Left ventricle myocardium inferior (tissue), 1 donor: ENCODE measurements around the gene ELFN1. TPM values are rescaled to one million over a fixed set of nuclear protein-coding genes. Genes with fewer than 3 reads are reported as not detected.
A peak's percentile ranks its signal among the peaks of the same experiment; 100 is the strongest.

Source experiments
- DNase-seq: peaks from one replicate; pipeline ENCODE4 v3.0.0-alpha.2; 2020
- H3K27ac ChIP-seq: fragments of 200-600 bp; replicated peaks from 2 replicates; pipeline ENCODE4 v1.8.0; 2021
- H3K27me3 ChIP-seq: fragments of 200-600 bp; 2 replicates; pipeline ENCODE4 v1.8.0; 2021; ENCODE audit warnings: low read depth
- H3K36me3 ChIP-seq: fragments of 200-600 bp; 2 replicates; pipeline ENCODE4 v1.8.0; 2021
- H3K4me1 ChIP-seq: fragments of 200-600 bp; 2 replicates; pipeline ENCODE4 v1.8.0; 2021
- H3K4me3 ChIP-seq: fragments of 200-600 bp; 2 replicates; pipeline ENCODE4 v1.8.0; 2021; ENCODE audit warnings: mild to moderate bottlenecking, moderate library complexity
- H3K9me3 ChIP-seq: fragments of 200-600 bp; replicated peaks from 2 replicates; pipeline ENCODE4 v1.8.0; 2021
- intact Hi-C: fragments of 100-400 bp; cut with micrococcal nuclease; formaldehyde crosslinking; loops from one replicate; pipeline ENCODE4 v1.11.0; 2022
- total RNA-seq: library from RNA; stranded (reverse); fragmentation: NEBNext Ultra II Directional; extraction: Animal tissue kit (Norgen Biotek cat#: 25700); gene quantifications from one replicate; pipeline ENCODE4 v1.2.1, GENCODE V29; 2021
- TF ChIP-seq, protein P1 (sequence below): fragments of 200-600 bp; IDR thresholded peaks from 2 replicates; pipeline ENCODE4 v1.8.0; 2021; ENCODE audit warnings: antibody characterized with exemption, mild to moderate bottlenecking, borderline replicate concordance
- donor health status: DM: no; HTN: yes; CAD: no; lungs with severe emphysema.

Gene ELFN1
- total RNA-seq, 1 donor from 2014 or later: 10.5 TPM

DNA sequence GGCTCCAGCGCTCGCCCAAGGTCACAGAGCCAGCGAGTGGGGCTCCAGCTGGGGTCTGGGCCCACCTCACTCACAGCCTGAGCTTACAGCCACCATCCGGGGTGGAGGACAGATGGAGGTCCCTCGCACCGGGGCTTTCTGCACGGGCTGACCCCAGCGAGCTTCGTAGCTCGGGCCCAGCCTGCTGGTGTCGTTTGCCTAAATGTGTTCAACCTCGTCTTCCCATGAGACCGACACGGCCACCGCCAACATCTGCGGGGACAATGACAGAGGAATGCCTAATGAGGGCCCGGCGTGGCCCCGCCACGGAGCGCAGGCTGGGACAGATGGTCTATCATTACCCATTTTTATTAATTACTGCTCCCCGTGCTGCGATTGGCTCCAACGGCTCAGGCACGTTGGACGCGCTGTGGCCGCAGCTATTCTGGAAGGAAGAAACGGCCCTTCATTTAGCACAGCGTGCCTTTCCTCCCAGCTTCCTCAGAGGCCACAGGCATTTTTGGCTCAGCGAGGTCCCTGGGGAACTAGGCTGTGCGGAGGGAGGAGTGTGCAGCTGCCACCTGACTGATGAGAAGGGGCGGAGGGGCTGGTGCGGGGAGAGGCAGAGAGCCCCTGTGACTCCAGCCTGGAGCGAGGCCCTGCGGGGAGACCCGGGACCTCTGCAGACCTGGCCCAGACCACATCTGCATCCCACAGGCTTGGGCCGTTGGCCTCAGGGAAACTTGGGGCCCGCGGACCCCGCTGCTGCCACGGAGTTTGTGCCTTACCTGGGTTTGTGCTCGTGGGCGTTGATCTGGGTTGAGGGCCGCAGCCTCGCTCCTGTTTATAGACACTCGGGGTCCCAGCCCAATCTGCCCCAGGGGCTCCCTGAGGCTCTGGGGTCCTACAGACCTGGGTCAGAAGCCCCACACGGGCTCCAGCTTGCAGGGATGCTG lies 22.9 kb upstream of the ELFN1 start:
- Histone ChIP-seq H3K27ac (peak overlapping the region; percentile 92), H3K4me1 (peaks cover 29% of the 10 kb centered on the region), H3K27me3 (peaks cover 92% of the 10 kb centered on the region), H3K9me3 (no peaks in the 10 kb centered on the region), H3K4me3 (peak overlapping the region; percentile 50), H3K36me3 (no peaks in the 10 kb centered on the region)
- DNase-seq: peak; percentile 40
- intact Hi-C loops: no loop called here
- TF ChIP-seq, protein P1, sequence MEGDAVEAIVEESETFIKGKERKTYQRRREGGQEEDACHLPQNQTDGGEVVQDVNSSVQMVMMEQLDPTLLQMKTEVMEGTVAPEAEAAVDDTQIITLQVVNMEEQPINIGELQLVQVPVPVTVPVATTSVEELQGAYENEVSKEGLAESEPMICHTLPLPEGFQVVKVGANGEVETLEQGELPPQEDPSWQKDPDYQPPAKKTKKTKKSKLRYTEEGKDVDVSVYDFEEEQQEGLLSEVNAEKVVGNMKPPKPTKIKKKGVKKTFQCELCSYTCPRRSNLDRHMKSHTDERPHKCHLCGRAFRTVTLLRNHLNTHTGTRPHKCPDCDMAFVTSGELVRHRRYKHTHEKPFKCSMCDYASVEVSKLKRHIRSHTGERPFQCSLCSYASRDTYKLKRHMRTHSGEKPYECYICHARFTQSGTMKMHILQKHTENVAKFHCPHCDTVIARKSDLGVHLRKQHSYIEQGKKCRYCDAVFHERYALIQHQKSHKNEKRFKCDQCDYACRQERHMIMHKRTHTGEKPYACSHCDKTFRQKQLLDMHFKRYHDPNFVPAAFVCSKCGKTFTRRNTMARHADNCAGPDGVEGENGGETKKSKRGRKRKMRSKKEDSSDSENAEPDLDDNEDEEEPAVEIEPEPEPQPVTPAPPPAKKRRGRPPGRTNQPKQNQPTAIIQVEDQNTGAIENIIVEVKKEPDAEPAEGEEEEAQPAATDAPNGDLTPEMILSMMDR: no peak

DNA sequence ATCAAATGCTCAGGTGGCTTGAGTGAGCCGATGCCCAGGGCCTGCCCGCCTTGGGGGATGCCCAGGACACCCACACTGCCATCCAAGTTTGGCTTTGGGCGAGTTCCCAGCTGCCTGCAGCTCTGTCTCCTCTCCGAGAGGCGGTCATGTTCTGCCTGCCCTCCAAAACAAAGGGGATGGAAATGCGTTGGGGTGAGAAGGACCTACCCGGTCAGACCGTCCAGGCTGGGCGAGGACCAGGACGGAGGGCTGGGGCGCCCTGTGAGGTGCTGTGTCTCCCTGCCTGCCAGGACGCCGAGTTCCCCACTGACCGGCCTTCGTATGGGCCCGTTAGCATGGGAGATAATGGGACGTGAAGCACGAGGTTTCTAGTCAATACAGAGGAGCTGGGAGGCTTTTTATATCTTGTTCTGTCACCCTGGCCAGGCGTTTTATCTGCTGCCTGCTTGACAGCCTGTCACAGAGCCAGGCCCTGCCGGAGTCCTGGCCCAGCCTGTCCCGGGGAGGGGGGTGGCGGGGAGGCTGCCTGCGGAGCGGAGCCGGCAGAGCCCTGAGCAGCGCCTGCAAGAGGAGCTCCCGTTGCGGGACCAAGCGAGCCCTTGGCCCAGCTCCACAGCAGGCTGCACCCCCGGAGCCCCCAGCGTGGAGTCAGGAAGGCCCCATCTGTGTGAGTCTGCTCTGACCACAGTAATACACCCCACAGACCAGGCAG lies 22.0 kb upstream of the ELFN1 start:
- peak; percentile 82 for DNase-seq
- intact Hi-C loops: no loop called here
- H3K4me3 ChIP-seq: peak overlapping the region; percentile 50
- peaks cover 88% of the 10 kb centered on the region for H3K27me3 ChIP-seq
- H3K4me1 ChIP-seq: peaks cover 29% of the 10 kb centered on the region
- TF ChIP-seq, protein P1: no peak
- peak overlapping the region; percentile 92 for H3K27ac ChIP-seq
- H3K9me3 ChIP-seq: no peaks in the 10 kb centered on the region
- no peaks in the 10 kb centered on the region for H3K36me3 ChIP-seq

DNA sequence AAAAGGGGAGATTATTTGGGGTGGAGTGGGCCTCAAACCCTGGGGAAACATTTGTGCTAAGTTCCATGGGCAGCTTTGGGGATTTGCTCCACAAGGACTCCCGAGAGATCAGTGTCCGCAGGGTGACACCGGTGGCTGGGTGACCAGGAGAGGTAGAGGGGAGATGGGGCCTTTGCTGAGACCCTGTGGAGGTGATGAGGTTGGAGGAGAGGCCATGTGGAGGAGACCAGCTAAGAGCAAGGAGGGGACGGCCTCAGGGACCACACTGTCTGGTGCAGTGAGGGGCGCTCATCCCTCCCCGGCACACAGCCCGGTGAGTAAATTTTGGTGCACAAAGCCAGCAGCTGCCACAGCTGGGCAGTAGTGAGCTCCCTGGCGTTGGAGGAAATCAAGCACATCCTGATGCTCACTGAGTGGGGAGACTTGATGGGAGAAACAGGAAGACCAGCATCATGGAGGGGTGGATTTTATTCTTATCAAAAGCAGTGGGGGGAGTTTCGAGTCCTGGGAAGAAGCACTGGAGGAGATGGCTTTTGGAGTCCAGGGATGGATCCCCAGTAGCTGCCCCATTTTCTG lies 20.2 kb upstream of the ELFN1 start:
- DNase-seq: peak; percentile 5
- TF ChIP-seq, protein P1: no peak
- intact Hi-C loops: no loop called here
- Histone ChIP-seq H3K4me1 (peaks cover 29% of the 10 kb centered on the region), H3K36me3 (no peaks in the 10 kb centered on the region), H3K4me3 (no peak overlapping the region), H3K27ac (no peak overlapping the region), H3K27me3 (peaks cover 88% of the 10 kb centered on the region), H3K9me3 (no peaks in the 10 kb centered on the region)

DNA sequence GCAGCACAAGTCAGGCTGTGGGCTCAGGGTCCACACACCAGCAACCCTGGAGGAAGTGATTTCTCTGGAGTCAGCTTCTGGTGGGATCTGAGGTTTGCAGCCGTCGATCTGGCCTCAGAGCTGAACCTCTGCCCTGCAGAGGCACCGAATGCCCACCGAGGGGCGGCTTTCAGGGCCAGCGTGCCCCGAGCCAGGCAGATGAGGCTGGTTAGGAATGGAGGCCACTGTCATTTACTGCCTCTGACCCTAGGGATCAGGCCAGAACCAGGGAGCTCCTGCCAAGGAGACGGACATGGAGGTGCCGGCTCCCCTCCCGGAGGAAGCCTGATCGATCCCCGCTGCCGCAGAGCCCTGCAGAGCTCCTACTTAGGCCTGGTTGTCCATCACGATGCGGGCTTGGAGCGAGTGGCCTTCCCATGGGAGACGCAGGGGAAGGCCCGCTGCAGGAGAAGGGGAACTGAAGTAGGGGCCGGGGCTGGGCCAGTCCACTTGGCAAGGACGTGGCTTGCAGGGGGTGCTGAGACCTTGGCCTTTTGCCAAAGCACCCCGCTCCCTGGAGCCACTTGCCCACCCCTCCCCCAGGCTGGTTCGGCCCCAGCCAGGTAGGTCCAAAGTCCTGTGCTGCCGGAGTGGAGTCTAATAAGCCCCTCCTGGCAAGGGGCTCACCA lies 19.6 kb upstream of the ELFN1 start:
- Histone ChIP-seq H3K4me3 (no peak overlapping the region), H3K9me3 (no peaks in the 10 kb centered on the region), H3K27me3 (peaks cover 88% of the 10 kb centered on the region), H3K4me1 (peaks cover 29% of the 10 kb centered on the region), H3K27ac (no peak overlapping the region), H3K36me3 (no peaks in the 10 kb centered on the region)
- intact Hi-C loops: no loop called here
- TF ChIP-seq, protein P1: no peak
- DNase-seq: peak; percentile 10

DNA sequence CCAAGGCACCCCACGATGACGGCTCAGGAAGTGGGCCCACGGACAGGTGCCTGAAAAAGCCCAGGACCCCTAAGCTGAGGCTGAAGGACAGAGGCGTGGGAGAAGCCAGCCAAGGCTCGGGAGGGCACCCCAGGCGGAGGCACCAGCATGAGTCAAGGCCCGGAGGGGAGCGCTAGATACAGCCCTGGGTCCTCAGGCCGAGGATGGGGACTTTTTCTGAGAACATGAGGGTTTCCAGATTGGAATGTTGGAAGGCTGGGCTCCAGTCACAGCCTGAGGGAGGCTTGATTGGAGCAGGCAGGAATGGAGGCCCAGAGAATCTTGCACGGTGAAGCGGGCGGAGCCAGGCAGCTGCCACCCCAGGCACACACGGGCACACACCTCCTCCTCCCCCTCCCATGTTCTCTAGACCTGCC lies 19.0 kb upstream of the ELFN1 start:
- DNase-seq: no peak
- Histone ChIP-seq H3K4me3 (no peak overlapping the region), H3K9me3 (no peaks in the 10 kb centered on the region), H3K27me3 (peaks cover 88% of the 10 kb centered on the region), H3K36me3 (no peaks in the 10 kb centered on the region), H3K27ac (no peak overlapping the region), H3K4me1 (peaks cover 29% of the 10 kb centered on the region)
- TF ChIP-seq, protein P1: no peak
- intact Hi-C loops: no loop called here
